GM12892 (cell line): Measurements from ENCODE around the gene PCSK1.

ENCODE experiments used
- POLR2A ChIP-seq: IDR thresholded peaks from 2 replicates; pipeline ENCODE4 v1.6.1; 2011; ENCODE audit warnings: low read depth, low read length, control low read depth
- POLR2AphosphoS5 ChIP-seq: IDR thresholded peaks from 2 replicates; pipeline ENCODE4 v1.6.1; 2011; ENCODE audit warnings: low read depth, low read length, control low read depth

DNA sequence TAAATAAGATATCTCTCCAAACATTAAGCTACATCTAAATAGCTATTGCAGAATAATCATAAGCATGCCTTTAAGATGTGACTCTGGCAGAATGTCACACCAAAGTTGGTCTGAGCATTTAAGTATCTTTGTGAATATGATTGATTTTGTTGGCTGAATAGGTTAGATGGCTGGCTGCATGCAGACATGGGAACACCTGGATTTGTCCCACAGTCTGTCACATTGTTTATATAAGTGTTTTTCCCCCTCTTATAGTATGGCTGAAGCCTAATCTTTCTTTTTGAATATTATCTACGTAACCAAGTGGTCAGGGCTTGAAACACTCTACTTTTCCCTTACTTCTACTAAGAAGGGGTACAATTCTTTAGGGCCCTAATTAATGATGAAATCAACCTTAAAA is 36.2 kb downstream of the PCSK1 start:
- TF ChIP-seq POLR2A (no peak), POLR2AphosphoS5 (no peak)
